HG03457 (cell line): Measurements from ENCODE around the gene ITPKC.
"Not testable (repeated sequence)": the region's sequence is repeated elsewhere in the genome, so short reads cannot be mapped to it uniquely, and the experiment has no call there.

ENCODE experiments used
- ATAC-seq: cut with Tn5 transposase; IDR thresholded peaks from one replicate; pipeline ENCODE4 v1.9.1; 2021; ENCODE audit warnings: moderate number of reproducible peaks; ENCODE audit not compliant: unreplicated experiment

The ITPKC gene

GRCh38 chr19:40714441-40715299, 2.2 kb upstream of the ITPKC start:
- ATAC-seq, result no peak

GRCh38 chr19:40716031-40716481, 856 bp upstream of the ITPKC start:
- ATAC-seq, result no peak

DNA sequence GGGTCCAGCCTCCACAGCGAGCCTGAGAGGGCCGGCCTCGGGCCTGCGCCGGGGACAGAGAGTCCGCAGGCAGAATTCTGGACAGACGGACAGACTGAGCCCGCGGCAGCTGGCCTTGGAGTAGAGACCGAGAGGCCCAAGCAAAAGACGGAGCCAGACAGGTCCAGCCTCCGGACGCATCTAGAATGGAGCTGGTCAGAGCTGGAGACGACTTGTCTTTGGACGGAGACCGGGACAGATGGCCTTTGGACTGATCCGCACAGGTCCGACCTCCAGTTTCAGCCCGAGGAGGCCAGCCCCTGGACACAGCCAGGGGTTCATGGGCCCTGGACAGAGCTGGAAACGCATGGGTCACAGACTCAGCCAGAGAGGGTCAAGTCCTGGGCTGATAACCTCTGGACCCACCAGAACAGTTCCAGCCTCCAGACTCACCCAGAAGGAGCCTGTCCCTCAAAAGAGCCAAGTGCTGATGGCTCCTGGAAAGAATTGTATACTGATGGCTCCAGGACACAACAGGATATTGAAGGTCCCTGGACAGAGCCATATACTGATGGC, 490 bp downstream of the ITPKC start:
- ATAC-seq, result peak; percentile 2

DNA sequence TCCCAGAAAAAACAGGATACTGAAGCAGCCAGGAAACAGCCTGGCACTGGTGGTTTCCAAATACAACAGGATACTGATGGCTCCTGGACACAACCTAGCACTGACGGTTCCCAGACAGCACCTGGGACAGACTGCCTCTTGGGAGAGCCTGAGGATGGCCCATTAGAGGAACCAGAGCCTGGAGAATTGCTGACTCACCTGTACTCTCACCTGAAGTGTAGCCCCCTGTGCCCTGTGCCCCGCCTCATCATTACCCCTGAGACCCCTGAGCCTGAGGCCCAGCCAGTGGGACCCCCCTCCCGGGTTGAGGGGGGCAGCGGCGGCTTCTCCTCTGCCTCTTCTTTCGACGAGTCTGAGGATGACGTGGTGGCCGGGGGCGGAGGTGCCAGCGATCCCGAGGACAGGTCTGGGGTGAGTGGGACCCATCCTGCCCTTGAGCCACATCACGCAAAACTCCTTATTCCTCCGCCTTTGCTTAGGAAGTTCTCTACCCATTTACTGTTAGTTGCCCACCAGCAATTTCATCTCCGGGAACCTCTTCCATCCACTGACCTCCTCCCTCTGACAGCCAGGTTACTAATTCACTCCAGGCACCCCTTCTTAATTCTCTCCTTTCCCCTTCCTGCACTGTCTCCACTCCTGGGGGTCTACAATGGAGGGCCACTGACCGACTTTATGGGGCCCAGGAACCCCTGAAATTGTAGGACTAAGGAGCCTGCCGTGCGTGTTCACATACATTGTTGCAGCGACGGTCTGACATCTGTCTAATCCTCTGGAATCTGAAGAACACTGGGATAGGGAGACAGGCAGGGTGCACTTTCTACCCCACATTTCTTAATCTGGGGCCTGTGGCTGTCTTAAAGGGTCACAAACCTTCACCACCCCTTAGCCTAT, 1.2 kb downstream of the ITPKC start:
- ATAC-seq, result no peak

GRCh38 chr19:40718774-40719391, 2.0 kb downstream of the ITPKC start:
- ATAC-seq, result no peak

- ATAC-seq, result no peak
Observed at GRCh38 chr19:40719414-40719894, 2.5 kb downstream of the ITPKC start.

DNA sequence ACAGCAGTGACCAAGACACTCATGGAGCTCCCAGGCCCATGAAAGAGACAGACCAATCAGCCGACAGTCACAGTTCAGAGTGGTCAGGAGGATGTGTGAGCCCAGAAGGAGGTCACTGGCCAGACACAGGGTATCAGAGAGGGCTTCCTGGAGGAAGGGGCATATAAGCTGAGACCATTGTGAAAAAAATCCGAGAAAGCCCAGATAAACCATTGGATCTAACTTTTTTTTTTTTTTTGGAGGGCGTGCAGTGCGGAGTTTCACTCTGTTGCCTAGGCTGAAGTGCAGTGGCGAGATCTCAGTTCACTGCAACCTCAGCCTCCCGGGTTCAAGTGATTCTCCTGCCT, 4.2 kb downstream of the ITPKC start:
- ATAC-seq, result no peak

- no peak for ATAC-seq
Observed at GRCh38 chr19:40721936-40722661, 5.2 kb downstream of the ITPKC start.

DNA sequence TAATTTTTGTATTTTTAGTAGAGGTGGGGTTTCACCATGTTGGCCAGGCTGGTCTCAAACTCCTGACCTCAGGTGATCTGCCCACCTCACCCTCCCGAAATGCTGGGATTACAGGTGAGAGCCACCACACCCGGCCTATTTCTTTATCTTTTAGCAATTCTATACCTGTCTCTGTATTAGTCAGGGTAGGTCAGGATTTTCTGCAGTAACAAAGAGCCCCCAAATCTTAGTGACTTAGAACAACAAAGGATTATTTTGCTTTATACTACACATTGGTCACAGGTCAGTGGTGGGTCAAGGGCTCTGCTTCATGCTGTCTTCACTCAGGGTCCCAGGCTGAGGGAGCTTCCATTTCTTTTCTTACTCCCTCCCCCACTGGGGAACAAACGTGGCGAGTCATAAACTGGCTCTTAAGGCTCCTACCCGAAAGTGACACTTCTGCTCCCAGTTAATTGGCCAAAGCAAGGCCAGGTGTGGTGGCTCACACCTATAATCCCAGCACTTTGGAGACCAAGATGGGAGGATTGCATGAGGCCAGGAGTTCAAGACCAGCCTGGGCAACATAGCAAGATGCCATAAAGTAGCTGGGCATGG, 6.8 kb downstream of the ITPKC start:
- ATAC-seq, result no peak

GRCh38 chr19:40724315-40724714, 7.4 kb downstream of the ITPKC start:
- no peak for ATAC-seq

DNA sequence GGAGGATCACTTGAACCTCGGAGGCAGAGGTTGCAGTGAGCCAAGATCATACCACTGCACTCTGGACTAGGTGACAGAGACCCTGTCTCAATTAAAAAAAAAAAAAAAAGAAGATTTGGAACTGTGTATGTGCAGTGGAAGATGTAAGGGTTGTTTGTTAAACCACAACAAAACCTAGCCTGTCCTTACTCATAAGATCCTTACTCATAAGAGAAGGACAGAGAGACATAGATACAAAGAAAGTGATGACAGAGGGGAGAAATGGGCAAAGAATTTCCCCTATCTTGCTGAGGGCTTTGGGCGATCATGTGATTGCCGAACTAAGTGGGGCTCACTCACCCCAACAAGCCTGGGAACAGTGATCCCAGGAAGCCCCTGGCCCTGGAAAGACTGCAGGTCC, 7.9 kb downstream of the ITPKC start:
- ATAC-seq, result no peak

DNA sequence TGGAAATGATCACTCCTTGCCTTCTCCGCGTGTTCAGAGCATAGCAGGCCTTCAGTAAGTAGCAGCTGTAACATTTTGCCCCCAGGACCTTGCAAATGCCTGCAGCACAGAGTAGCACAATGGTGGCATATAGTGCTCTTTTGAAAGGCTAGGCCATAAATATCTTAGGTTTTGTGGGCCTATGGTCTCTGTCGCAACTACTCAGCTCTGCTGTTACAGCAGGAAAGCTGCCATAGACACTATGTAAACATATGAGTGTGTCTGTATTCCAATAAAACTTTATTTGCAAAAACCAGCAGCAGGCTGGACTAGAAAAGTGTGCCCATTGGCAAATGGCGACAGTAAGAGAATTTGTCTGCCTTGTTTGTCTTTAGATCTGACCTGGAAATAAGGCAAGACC, 9.4 kb downstream of the ITPKC start:
- no peak for ATAC-seq

DNA sequence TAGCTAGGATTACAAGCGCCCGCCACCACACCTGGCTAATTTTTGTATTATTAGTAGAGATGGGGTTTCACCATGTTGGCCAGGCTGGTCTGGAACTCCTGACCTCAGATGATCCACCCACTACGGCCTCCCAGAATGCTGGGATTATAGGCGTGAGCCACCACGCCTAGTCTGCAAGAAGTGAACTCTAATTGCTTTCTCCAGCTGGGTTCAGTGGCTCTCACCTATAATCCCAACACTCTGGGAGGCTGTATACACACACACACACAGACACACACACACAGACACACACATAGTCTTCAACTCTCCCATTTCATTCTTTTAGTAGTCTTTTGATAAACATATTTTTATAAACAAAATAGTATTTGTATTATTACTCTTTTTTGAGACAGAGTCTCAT, 13.2 kb downstream of the ITPKC start:
- not testable (repeated sequence) for ATAC-seq

DNA sequence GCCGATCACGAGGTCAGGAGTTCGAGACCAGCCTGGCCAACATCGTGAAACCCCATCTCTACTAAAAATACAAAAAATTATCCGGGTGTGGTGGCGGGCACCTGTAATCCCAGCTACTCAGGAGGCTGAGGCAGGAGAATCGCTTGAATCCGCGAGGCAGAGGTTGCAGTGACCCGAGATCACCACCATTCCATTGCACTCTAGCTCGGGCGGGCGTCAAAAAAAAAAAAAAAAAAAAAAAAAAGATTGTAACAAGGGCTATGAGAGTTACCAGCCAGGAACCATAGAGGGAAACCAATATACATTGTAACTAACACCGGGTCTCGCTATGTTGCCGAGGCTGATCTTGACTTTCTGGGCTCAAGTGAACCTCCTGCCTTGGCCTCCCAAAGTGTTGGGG, 15.4 kb downstream of the ITPKC start:
- ATAC-seq, result not testable (repeated sequence)

DNA sequence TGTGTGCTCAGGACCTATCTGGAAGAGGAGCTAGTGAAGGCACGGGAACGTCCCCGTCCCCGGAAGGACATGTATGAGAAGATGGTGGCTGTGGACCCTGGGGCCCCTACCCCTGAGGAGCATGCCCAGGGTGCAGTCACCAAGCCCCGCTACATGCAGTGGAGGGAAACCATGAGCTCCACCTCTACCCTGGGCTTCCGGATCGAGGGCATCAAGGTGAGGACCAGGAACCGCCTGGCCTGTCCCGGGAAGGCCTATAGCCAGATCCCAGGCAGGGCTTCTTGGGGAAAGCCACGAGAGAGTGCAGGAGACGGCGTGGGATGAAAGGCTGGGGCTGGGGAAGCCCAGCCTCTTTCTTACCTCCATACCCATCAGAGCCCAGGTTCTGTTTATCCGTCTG, 16.2 kb downstream of the ITPKC start:
- ATAC-seq, result no peak

DNA sequence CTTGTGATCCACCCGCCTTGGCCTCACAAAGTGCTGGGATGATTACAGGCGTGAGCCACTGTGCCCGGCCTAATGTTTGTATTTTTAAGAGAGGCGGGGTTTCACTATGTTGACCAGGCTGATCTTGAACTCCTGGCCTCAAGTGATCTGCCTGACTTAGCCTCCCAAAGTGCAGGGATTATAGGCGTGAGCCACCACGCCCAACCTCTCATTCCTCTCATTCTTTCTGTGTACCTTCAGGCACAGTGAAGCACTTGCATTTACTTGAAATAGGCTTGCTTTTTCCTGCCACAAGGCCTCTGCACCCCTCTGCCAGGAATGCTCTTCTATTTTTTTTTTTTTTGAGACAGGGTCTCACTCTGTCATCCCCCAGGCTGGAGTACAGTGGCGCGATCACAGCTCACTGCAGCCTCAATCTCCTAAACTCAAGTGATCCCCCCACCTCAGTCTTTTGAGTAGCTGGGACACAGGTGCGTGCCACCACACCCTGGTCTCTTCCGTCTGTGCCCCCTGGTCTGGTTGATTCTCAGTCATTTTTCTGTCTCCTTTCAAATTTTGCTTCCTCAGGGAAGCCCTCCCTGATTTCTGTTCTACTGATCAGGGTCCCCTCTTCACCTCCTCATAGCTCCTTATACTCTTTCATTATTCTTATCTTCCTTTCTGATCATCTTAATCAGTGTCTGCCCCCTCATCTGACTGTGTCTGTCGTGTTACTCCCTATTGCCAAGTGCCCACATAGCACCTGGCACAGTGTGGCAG, 18.3 kb downstream of the ITPKC start:
- ATAC-seq, result no peak

DNA sequence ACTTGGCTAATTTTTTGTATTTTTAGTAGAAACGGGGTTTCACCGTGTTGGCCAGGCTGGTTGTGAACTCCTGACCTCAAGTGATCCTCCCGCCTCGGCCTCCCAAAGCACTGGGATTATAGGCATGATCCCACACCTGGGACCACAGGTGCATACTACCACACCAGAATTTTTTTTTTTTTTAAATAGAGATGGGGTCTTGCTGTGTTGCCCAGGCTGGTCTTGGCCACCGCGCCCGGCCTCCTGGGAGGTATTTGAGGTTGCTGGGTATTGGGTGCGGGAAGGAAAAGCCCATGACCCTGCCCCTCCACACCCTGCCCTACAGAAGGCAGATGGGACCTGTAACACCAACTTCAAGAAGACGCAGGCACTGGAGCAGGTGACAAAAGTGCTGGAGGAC, 19.7 kb downstream of the ITPKC start:
- ATAC-seq, result no peak

- no peak for ATAC-seq
Observed at GRCh38 chr19:40737102-40737644, 20.3 kb downstream of the ITPKC start.
